OCI-LY7 (cell line): ENCODE data around the gene CACNA2D4. TPM values are rescaled to one million over a fixed set of nuclear protein-coding genes. Genes with fewer than 3 reads are reported as not detected.

Experiments used
- BruUV-seq: library from RNA; stranded (reverse); fragments of 400-500 nt; replicated peaks from 2 replicates; lab custom pipeline; 2021; lab: Mats Ljungman, UMichigan
- CTCF ChIA-PET: fragments of 300-600 bp; sonication (Branson Sonifier 250); formaldehyde crosslinking; loops from one replicate; lab custom pipeline; 2022; ENCODE audit warnings: antibody characterized with exemption; ENCODE audit not compliant: unreplicated experiment; lab: Charles Lee
- POLR2A ChIA-PET: fragments of 300-600 bp; sonication (Branson Sonifier 250); formaldehyde crosslinking; loops from one replicate; lab custom pipeline; 2022; ENCODE audit warnings: antibody characterized with exemption; lab: Charles Lee
- DNase-seq: peaks from one replicate; pipeline ENCODE4 v3.0.0-alpha.2; 2015; ENCODE audit warnings: low spot score
- H2AFZ ChIP-seq: fragments of 200-600 bp; sonication (generic), shearing (Covaris generic); 2 replicates; pipeline ENCODE4 v1.6.1; 2014; ENCODE audit warnings: mild to moderate bottlenecking, antibody characterized with exemption, low read length, moderate library complexity
- H3K27ac ChIP-seq: fragments of 200-600 bp; sonication (generic); 2 replicates; pipeline ENCODE4 v1.5.1; 2014; ENCODE audit warnings: mixed run types, low read depth, mild to moderate bottlenecking, moderate library complexity, low read length, inconsistent platforms; ENCODE audit not compliant: poor library complexity, severe bottlenecking
- H3K36me3 ChIP-seq: fragments of 200-600 bp; sonication (generic); 2 replicates; pipeline ENCODE4 v1.6.1; 2014; ENCODE audit warnings: mild to moderate bottlenecking, antibody characterized with exemption, low read length, moderate library complexity, mixed read lengths; ENCODE audit not compliant: insufficient read depth
- H3K4me1 ChIP-seq: fragments of 200-600 bp; sonication (generic); 2 replicates; pipeline ENCODE4 v1.5.1; 2014; ENCODE audit warnings: mild to moderate bottlenecking, low read length; ENCODE audit not compliant: insufficient read depth, poor library complexity, severe bottlenecking
- H3K4me2 ChIP-seq: fragments of 200-600 bp; sonication (generic); 2 replicates; pipeline ENCODE4 v1.6.1; 2014; ENCODE audit warnings: mild to moderate bottlenecking, low read length
- H3K4me3 ChIP-seq: fragments of 200-600 bp; sonication (generic); 2 replicates; pipeline ENCODE4 v1.5.1; 2014; ENCODE audit warnings: mild to moderate bottlenecking, low read depth, low read length; ENCODE audit not compliant: poor library complexity, severe bottlenecking
- H3K79me2 ChIP-seq: fragments of 200-600 bp; sonication (generic); 2 replicates; pipeline ENCODE4 v1.6.1; 2016; ENCODE audit warnings: low read depth, mild to moderate bottlenecking, low read length, moderate library complexity, mixed read lengths; ENCODE audit not compliant: insufficient read depth
- H3K9me2 ChIP-seq: fragments of 200-600 bp; sonication (generic); 2 replicates; pipeline ENCODE4 v1.6.1; 2016; ENCODE audit warnings: mild to moderate bottlenecking, low read length, mixed read lengths; ENCODE audit not compliant: insufficient read depth
- H3K9me3 ChIP-seq: fragments of 200-600 bp; sonication (generic); 2 replicates; pipeline ENCODE4 v1.6.1; 2014; ENCODE audit warnings: mild to moderate bottlenecking, mixed run types, low read length, mixed read lengths
- H4K20me1 ChIP-seq: fragments of 200-600 bp; sonication (generic); 2 replicates; pipeline ENCODE4 v1.6.1; 2014; ENCODE audit warnings: mild to moderate bottlenecking, antibody characterized with exemption, low read length, moderate library complexity, mixed read lengths; ENCODE audit not compliant: insufficient read depth
- EZH2phosphoT487 ChIP-seq: fragments of 200-600 bp; sonication (generic); IDR thresholded peaks from 2 replicates; pipeline ENCODE4 v1.6.1; 2018; ENCODE audit warnings: low read depth, borderline replicate concordance, mild to moderate bottlenecking, mixed run types, antibody characterized with exemption, low read length, moderate library complexity, mixed read lengths
- intact Hi-C: fragments of 100-400 bp; cut with micrococcal nuclease; formaldehyde crosslinking; loops from one replicate; pipeline ENCODE4 v1.10.0; 2022; ENCODE audit not compliant: unreplicated experiment
- total RNA-seq, 2 experiments: library from RNA; depleted of rRNA in 1 of 2; stranded (reverse); fragments of >200 nt in 1 of 2; shearing (Covaris generic) in 1 of 2; gene quantifications; 2 replicates each; pipeline ENCODE4 v1.2.3, GENCODE V29; 2014 to 2022
- TF ChIP-seq, protein P1 (sequence below): fragments of 200-600 bp; sonication (generic); conservative IDR thresholded peaks from 2 replicates; pipeline ENCODE4 v1.5.1; 2014; ENCODE audit warnings: mild to moderate bottlenecking, antibody characterized with exemption, low read length, moderate library complexity, mixed read lengths

The CACNA2D4 gene
- total RNA-seq, 2 experiments from 2014 or later: 0.13 TPM; not detected in 1

DNA sequence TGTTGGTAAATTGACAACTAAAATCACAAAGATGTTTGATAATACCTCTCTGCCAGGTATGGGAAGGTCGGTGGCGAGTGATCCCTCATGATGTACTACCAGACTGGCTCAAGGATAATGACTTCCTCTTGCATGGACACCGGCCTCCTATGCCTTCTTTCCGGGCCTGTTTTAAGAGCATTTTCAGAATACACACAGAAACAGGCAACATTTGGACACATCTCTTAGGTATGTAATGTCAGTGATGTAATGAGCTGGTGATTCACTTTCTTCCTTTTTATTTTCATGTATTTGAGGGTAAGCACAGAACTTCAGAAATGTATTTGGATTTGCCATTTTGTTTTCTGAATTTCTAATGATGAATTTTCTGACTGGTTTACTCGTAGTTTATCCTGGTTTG lies 140.7 kb downstream of the CACNA2D4 start:
- no peak overlapping the region for H2AFZ ChIP-seq
- H3K79me2 ChIP-seq: no peaks in the 10 kb centered on the region
- ChIA-PET CTCF (no interaction called here), POLR2A (no interaction called here)
- H3K4me3 ChIP-seq: no peak overlapping the region
- H4K20me1 ChIP-seq: no peaks in the 10 kb centered on the region
- H3K4me2 ChIP-seq: no peak overlapping the region
- no peaks in the 10 kb centered on the region for H3K9me3 ChIP-seq
- peaks cover 66% of the 10 kb centered on the region for H3K36me3 ChIP-seq
- TF ChIP-seq EZH2phosphoT487: no peak
- no peak for DNase-seq
- no peak overlapping the region for H3K27ac ChIP-seq
- intact Hi-C loops: no loop called here
- no peaks in the 10 kb centered on the region for H3K4me1 ChIP-seq
- no TSS peak for BruUV-seq
- no peaks in the 10 kb centered on the region for H3K9me2 ChIP-seq

DNA sequence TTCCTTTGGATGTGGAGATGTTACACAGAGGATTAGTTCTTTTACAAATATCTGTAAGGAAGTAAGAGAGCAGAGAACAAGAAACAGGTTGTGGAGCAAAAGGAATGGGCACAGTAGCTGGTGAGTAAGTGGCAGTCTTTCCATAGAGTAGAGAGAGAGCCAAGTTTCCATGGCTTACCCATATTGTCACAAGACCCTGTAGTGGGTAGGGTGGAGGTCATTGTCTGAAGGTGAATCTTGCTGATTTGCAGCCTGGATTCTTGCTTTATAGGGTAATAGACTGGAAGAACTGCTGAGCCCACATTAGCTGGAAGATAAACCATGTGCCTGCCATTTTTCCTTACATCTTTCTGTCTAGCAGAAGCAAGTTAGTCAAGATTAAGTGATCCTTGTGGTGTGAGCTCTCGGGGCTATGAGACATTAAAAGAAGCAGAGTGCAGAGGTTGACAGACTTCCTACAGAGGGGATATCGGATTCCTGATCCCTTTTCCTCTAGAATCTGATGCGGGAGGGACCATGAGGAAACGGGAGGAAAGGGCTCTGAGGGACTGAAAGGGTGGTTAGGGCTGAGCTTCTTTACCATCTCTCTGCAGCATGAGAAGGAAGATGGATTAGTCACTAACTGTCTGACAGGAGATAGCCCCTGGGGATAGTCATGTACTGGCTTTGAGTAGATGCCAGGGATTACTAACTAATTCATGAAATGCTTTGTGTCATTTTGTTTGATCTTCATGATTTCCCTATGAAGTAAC lies 142.1 kb downstream of the CACNA2D4 start:
- TF ChIP-seq EZH2phosphoT487: no peak
- TF ChIP-seq, protein P1, sequence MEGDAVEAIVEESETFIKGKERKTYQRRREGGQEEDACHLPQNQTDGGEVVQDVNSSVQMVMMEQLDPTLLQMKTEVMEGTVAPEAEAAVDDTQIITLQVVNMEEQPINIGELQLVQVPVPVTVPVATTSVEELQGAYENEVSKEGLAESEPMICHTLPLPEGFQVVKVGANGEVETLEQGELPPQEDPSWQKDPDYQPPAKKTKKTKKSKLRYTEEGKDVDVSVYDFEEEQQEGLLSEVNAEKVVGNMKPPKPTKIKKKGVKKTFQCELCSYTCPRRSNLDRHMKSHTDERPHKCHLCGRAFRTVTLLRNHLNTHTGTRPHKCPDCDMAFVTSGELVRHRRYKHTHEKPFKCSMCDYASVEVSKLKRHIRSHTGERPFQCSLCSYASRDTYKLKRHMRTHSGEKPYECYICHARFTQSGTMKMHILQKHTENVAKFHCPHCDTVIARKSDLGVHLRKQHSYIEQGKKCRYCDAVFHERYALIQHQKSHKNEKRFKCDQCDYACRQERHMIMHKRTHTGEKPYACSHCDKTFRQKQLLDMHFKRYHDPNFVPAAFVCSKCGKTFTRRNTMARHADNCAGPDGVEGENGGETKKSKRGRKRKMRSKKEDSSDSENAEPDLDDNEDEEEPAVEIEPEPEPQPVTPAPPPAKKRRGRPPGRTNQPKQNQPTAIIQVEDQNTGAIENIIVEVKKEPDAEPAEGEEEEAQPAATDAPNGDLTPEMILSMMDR: no peak
- H3K4me1 ChIP-seq: no peaks in the 10 kb centered on the region
- no TSS peak for BruUV-seq
- H3K36me3 ChIP-seq: peaks cover 58% of the 10 kb centered on the region
- no peak overlapping the region for H3K4me2 ChIP-seq
- no peaks in the 10 kb centered on the region for H4K20me1 ChIP-seq
- H3K27ac ChIP-seq: no peak overlapping the region
- no peak for DNase-seq
- no peaks in the 10 kb centered on the region for H3K79me2 ChIP-seq
- H3K9me3 ChIP-seq: no peaks in the 10 kb centered on the region
- intact Hi-C loops: no loop called here
- H3K4me3 ChIP-seq: no peak overlapping the region
- ChIA-PET CTCF (no interaction called here), POLR2A (interaction anchor here (0.6 kb wide), 2 partner anchors 10 to 33 kb away, joined by 3 to 7 read pairs; no protein-coding TSS in a partner anchor)
- no peaks in the 10 kb centered on the region for H3K9me2 ChIP-seq
- H2AFZ ChIP-seq: no peak overlapping the region

DNA sequence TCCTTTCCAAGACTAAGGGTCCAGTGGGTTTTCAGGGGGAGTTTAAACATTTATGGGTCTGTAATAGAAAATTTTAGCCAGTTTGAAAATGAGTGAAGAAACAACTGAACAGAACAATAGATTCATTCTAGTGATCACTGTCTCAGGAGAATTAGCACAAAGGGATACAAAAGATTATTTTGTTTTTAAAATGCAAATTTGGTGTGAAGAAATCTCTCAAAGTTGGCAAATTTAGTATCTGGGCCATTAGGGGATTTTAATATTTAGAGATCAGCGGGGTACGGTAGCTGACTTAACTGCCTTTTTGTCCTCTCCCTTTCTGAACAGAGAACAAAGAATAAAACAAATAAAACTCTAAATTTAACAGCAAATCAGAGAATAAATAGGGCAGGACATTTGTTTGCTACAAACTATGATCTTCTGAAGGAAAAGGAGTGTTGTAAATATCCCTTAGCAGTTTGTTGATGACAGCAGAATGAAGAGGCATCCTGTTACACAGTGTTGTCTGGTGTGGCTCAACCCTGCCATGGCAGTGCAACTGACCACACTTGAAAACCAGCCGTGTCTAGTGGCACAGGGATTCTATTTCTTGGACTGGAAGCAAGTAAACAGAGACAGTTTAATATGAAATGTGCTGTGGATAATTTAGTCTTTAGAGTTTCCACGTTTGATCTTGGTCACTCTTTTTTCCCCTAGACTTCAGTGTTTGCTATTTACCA lies 144.4 kb downstream of the CACNA2D4 start:
- Histone ChIP-seq H2AFZ (no peak overlapping the region), H3K27ac (no peak overlapping the region), H3K36me3 (peaks cover 38% of the 10 kb centered on the region), H3K4me1 (no peaks in the 10 kb centered on the region), H3K9me2 (no peaks in the 10 kb centered on the region), H3K9me3 (no peaks in the 10 kb centered on the region), H3K79me2 (no peaks in the 10 kb centered on the region), H3K4me2 (no peak overlapping the region), H3K4me3 (no peak overlapping the region), H4K20me1 (no peaks in the 10 kb centered on the region)
- intact Hi-C loops: no loop called here
- no peak for TF ChIP-seq EZH2phosphoT487
- ChIA-PET POLR2A (no interaction called here), CTCF (no interaction called here)
- BruUV-seq: no TSS peak
- DNase-seq: no peak
